H1 (cell line): ENCODE results near the gene ELFN1. TPM values are rescaled to one million over a fixed set of nuclear protein-coding genes. Genes with fewer than 3 reads are reported as not detected.

Experiments
- CTCF ChIA-PET: fragments of 300-600 bp; sonication (Branson Sonifier 250); formaldehyde crosslinking; loops from one replicate; lab custom pipeline; 2021; ENCODE audit not compliant: partially characterized antibody; lab: Charles Lee
- POLR2A ChIA-PET: fragments of 300-600 bp; sonication (Branson Sonifier 250); formaldehyde crosslinking; loops from one replicate; lab custom pipeline; 2021; ENCODE audit warnings: inconsistent platforms; ENCODE audit not compliant: partially characterized antibody; lab: Charles Lee
- DNase-seq, 2 experiments: peaks; one replicate each; pipeline versions ENCODE4 v3.0.0 to v3.0.0-alpha.2; 2010 to 2022; ENCODE audit warnings: low spot score in 2 of 2, low read depth in 1 of 2, mixed read lengths in 1 of 2
- FAIRE-seq: peaks from 2 replicates; lab custom pipeline; 2011; peaks lifted over from hg19 to GRCh38; lab: Jason Lieb, UNC
- H2AFZ ChIP-seq: 2 replicates; pipeline ENCODE4 v1.8.1; 2012; ENCODE audit warnings: low read length, inconsistent platforms
- H2AK5ac ChIP-seq: 2 replicates; pipeline ENCODE4 v1.6.1; 2013; ENCODE audit warnings: low read depth, low read length
- H2BK120ac ChIP-seq: replicated peaks from 2 replicates; pipeline ENCODE3; 2013; ENCODE audit warnings: low read depth, low read length, inconsistent platforms
- H2BK12ac ChIP-seq: 2 replicates; pipeline ENCODE4 v1.6.1; 2013; ENCODE audit warnings: low read depth, low read length
- H2BK15ac ChIP-seq: 2 replicates; pipeline ENCODE4 v1.6.1; 2013; ENCODE audit warnings: low read length
- H2BK20ac ChIP-seq: 2 replicates; pipeline ENCODE4 v1.6.1; 2013; ENCODE audit warnings: low read length
- H2BK5ac ChIP-seq: 2 replicates; pipeline ENCODE4 v1.6.1; 2013; ENCODE audit warnings: low read depth, low read length
- H3K14ac ChIP-seq: 2 replicates; pipeline ENCODE4 v1.6.1; 2013; ENCODE audit warnings: inconsistent platforms; ENCODE audit not compliant: insufficient read length
- H3K18ac ChIP-seq: 2 replicates; pipeline ENCODE4 v1.6.1; 2013; ENCODE audit warnings: low read length; ENCODE audit errors: extremely low read depth
- H3K23ac ChIP-seq: 2 replicates; pipeline ENCODE4 v1.6.1; 2013; ENCODE audit warnings: inconsistent platforms; ENCODE audit not compliant: insufficient read length
- H3K23me2 ChIP-seq: 2 replicates; pipeline ENCODE4 v1.6.1; 2013; ENCODE audit warnings: low read depth, low read length
- H3K27ac ChIP-seq: 2 replicates; pipeline ENCODE4 v1.6.1; 2011; ENCODE audit warnings: low read depth, low read length, inconsistent platforms
- H3K27me3 ChIP-seq, 4 experiments: replicated peaks in 1 of 4; 1 replicate in 1 of 4; 2 replicates in 3 of 4; pipeline versions ENCODE4 v1.6.1 to v1.8.1; 2011 to 2013; ENCODE audit warnings: low read length in 3 of 4, mild to moderate bottlenecking in 3 of 4, inconsistent platforms in 2 of 4, mixed read lengths in 2 of 4, moderate library complexity in 1 of 4; ENCODE audit not compliant: control insufficient read depth in 3 of 4, insufficient read depth in 3 of 4; ENCODE audit errors: extremely low read depth in 1 of 4
- H3K36me3 ChIP-seq, 4 experiments: 2 replicates each; pipeline versions ENCODE4 v1.6.1 to v1.8.1; 2011 to 2013; ENCODE audit warnings: mild to moderate bottlenecking in 4 of 4, low read length in 3 of 4, moderate library complexity in 2 of 4, control low read depth in 1 of 4, inconsistent platforms in 1 of 4; ENCODE audit not compliant: insufficient read depth in 4 of 4, control insufficient read depth in 2 of 4
- H3K4ac ChIP-seq: replicated peaks from 2 replicates; pipeline ENCODE3; 2013; ENCODE audit warnings: low read length, low read depth, mixed read lengths, inconsistent platforms; ENCODE audit not compliant: insufficient read length
- H3K4me1 ChIP-seq, 4 experiments: replicated peaks in 1 of 4; 1 replicate in 1 of 4; 2 replicates in 3 of 4; pipeline versions ENCODE4 v1.6.1 to v1.8.1; 2011 to 2013; ENCODE audit warnings: low read length in 3 of 4, inconsistent platforms in 2 of 4, mixed read lengths in 1 of 4; ENCODE audit not compliant: insufficient read depth in 4 of 4, control insufficient read depth in 3 of 4
- H3K4me2 ChIP-seq, 2 experiments: 2 replicates each; pipeline versions ENCODE4 v1.6.1 to v1.8.1; 2011 to 2013; ENCODE audit warnings: low read depth in 2 of 2, low read length in 2 of 2, control low read depth in 1 of 2, inconsistent platforms in 1 of 2, mild to moderate bottlenecking in 1 of 2; ENCODE audit not compliant: insufficient read depth in 1 of 2
- H3K4me3 ChIP-seq, 4 experiments: fragments of 200-600, 300-600 bp in 1 of 4; sonication (generic), shearing (Covaris generic), sonication (Bioruptor Twin) in 1 of 4; 2 replicates each; pipeline versions ENCODE4 v1.5.1 to v1.8.1; 2011 to 2016; ENCODE audit warnings: low read length in 4 of 4, low read depth in 3 of 4, control low read depth in 2 of 4, inconsistent platforms in 2 of 4, mild to moderate bottlenecking in 2 of 4, mixed read lengths in 1 of 4, moderate library complexity in 1 of 4; ENCODE audit not compliant: insufficient read depth in 2 of 4; ENCODE audit errors: extremely low read depth in 1 of 4
- H3K56ac ChIP-seq: replicated peaks from 2 replicates; pipeline ENCODE3; 2013; ENCODE audit warnings: low read depth, mild to moderate bottlenecking, mixed read lengths, low read length, inconsistent platforms; ENCODE audit not compliant: insufficient read length
- H3K79me1 ChIP-seq: 2 replicates; pipeline ENCODE4 v1.6.1; 2013; ENCODE audit warnings: low read depth, low read length, control low read depth
- H3K79me2 ChIP-seq, 2 experiments: 2 replicates each; pipeline versions ENCODE4 v1.6.1 to v1.8.1; 2012 to 2013; ENCODE audit warnings: low read length in 2 of 2, mild to moderate bottlenecking in 2 of 2, inconsistent platforms in 1 of 2; ENCODE audit not compliant: insufficient read depth in 2 of 2, control insufficient read depth in 1 of 2
- H3K9ac ChIP-seq, 4 experiments: replicated peaks in 1 of 4; 1 replicate in 1 of 4; 2 replicates in 3 of 4; pipeline versions ENCODE4 v1.6.1 to v1.8.1; 2011 to 2013; ENCODE audit warnings: low read depth in 3 of 4, low read length in 3 of 4, control low read depth in 2 of 4, mild to moderate bottlenecking in 2 of 4, moderate library complexity in 2 of 4, inconsistent platforms in 1 of 4; ENCODE audit errors: extremely low read depth in 1 of 4
- H3K9me3 ChIP-seq, 2 experiments: 2 replicates each; pipeline versions ENCODE4 v1.6.1 to v1.8.1; 2012 to 2013; ENCODE audit warnings: mild to moderate bottlenecking in 2 of 2, moderate library complexity in 2 of 2, control low read depth in 1 of 2, inconsistent platforms in 1 of 2, low read depth in 1 of 2, low read length in 1 of 2, mixed read lengths in 1 of 2; ENCODE audit not compliant: insufficient read depth in 2 of 2
- H4K20me1 ChIP-seq, 2 experiments: replicated peaks in 1 of 2; 2 replicates each; pipeline versions ENCODE3 to v1.8.1; 2011 to 2013; ENCODE audit warnings: inconsistent platforms in 2 of 2, low read length in 2 of 2, mild to moderate bottlenecking in 1 of 2; ENCODE audit not compliant: insufficient read depth in 2 of 2, control insufficient read depth in 1 of 2
- H4K5ac ChIP-seq: 2 replicates; pipeline ENCODE4 v1.6.1; 2013; ENCODE audit warnings: low read length, low read depth, mixed read lengths, inconsistent platforms; ENCODE audit not compliant: insufficient read length
- H4K8ac ChIP-seq: 2 replicates; pipeline ENCODE4 v1.8.0; 2013; ENCODE audit warnings: mild to moderate bottlenecking, moderate library complexity, low read length, inconsistent platforms; ENCODE audit not compliant: insufficient read depth; ENCODE audit errors: extremely low read depth
- H4K91ac ChIP-seq: replicated peaks from 2 replicates; pipeline ENCODE3; 2013; ENCODE audit warnings: low read length, mixed read lengths, inconsistent platforms; ENCODE audit not compliant: insufficient read length
- CBX8 ChIP-seq: fragments of 300-800, 300-1000 bp; sonication (generic); IDR thresholded peaks from 2 replicates; pipeline ENCODE4 v1.7.1; 2016; ENCODE audit warnings: low read depth, low read length, borderline replicate concordance
- HDAC6 ChIP-seq: IDR thresholded peaks from one replicate; pipeline ENCODE4 v1.7.1; 2012; ENCODE audit warnings: low read depth, mild to moderate bottlenecking, inconsistent platforms, low read length, moderate library complexity
- KDM1A ChIP-seq: fragments of 200-600, 300-600 bp; sonication (generic); IDR thresholded peaks from 2 replicates; pipeline ENCODE4 v1.7.1; 2016; ENCODE audit warnings: mild to moderate bottlenecking, low read length, borderline replicate concordance
- KDM4A ChIP-seq: IDR thresholded peaks from one replicate; pipeline ENCODE4 v1.7.1; 2012; ENCODE audit warnings: low read depth, mild to moderate bottlenecking, moderate library complexity, low read length, inconsistent platforms; ENCODE audit not compliant: severe bottlenecking
- PHF8 ChIP-seq: fragments of 200-600 bp; sonication (generic); conservative IDR thresholded peaks from 2 replicates; pipeline ENCODE4 v1.7.1; 2012; ENCODE audit warnings: low read depth, mild to moderate bottlenecking, inconsistent platforms, low read length, moderate library complexity
- WGBS, 2 experiments: shearing (Covaris generic) in 1 of 2; methylation state at CpG; one replicate each; pipeline versions ENCODE4 v1.1.6 to v1.1.7; 2013 to 2015; ENCODE audit warnings: low lambda C conversion rate in 2 of 2, mixed read lengths in 2 of 2, inconsistent platforms in 1 of 2, low coverage in 1 of 2, missing lambda C conversion rate in 1 of 2; ENCODE audit not compliant: insufficient replicate concordance in 2 of 2, insufficient coverage in 1 of 2, insufficient read length in 1 of 2; ENCODE audit errors: extremely low coverage in 1 of 2, missing lambda C conversion rate in 1 of 2; 5-methylcytosine and 5-hydroxymethylcytosine counted together
- polyA plus RNA-seq, 7 experiments: library from polyadenylated mRNA; depleted of rRNA in 3 of 7; stranded (reverse) in 5 of 7; unstranded in 2 of 7; fragments of >200 nt in 5 of 7; fragments of 200-250 nt in 2 of 7; gene quantifications; 1 replicate in 5 of 7; 2 replicates in 1 of 7; 4 replicates in 1 of 7; pipeline versions ENCODE4 v1.2.1 to v1.2.3, GENCODE V29; 2011 to 2013; ENCODE audit warnings: missing spikeins in 2 of 7, mixed read lengths in 2 of 7
- total RNA-seq: library from RNA; stranded (reverse); fragmentation: NEBNext Ultra II Directional; extraction: Animal tissue kit (Norgen Biotek cat#: 25700); gene quantifications from 2 replicates; pipeline ENCODE4 v1.2.1, GENCODE V29; 2021
- TF ChIP-seq, protein P1 (sequence below): IDR thresholded peaks from 2 replicates; pipeline ENCODE4 v1.6.1; 2012; ENCODE audit warnings: inconsistent platforms

The ELFN1 gene
- total and polyA plus RNA-seq, 2 of the 8 experiments (the other 6 are each of a cell fraction or from before 2014, with no cell fraction given): 2.0 to 4.5 TPM

DNA sequence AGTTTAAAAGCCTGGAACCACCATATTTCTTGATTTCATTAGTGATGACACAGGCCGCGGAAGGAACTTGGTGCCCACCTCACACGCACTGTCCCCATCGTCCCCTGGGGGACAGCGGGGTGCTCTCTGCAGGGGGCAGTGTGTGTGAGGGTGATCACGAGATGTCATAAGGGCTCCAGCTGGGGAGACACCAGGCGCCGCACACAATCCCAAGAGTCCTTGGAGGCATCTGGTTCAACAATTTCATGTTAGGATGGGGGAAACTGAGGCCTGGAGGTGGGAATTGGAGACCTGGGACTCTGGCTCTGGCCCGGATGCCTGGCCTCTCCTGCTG is 66.4 kb downstream of the ELFN1 start:
- Histone ChIP-seq H2BK12ac (no peak overlapping the region), H2BK120ac (no peak overlapping the region), H2AFZ (no peak overlapping the region), H3K27ac (no peak overlapping the region), H4K8ac (no peak overlapping the region), H3K4me2 (no peak overlapping the region), H3K79me1 (no peaks in the 10 kb centered on the region), H2AK5ac (no peak overlapping the region), H3K23ac (no peak overlapping the region), H2BK5ac (no peak overlapping the region), H3K56ac (no peak overlapping the region), H4K5ac (no peak overlapping the region), H3K18ac (no peak overlapping the region), H3K9ac (no peak overlapping the region), H3K27me3 (no peaks in the 10 kb centered on the region; a peak in 1 of 7 replicates), H3K4me1 (peaks cover 0 to 3% (median 0%) of the 10 kb centered on the region in 4 experiments; a peak in 3 of 7 replicates), H4K20me1 (no peaks in the 10 kb centered on the region), H3K23me2 (no peaks in the 10 kb centered on the region), H3K14ac (no peak overlapping the region), H3K4ac (no peak overlapping the region), H2BK15ac (no peak overlapping the region), H2BK20ac (no peak overlapping the region), H3K79me2 (no peaks in the 10 kb centered on the region), H3K9me3 (no peaks in the 10 kb centered on the region), H4K91ac (no peak overlapping the region), H3K4me3 (no peak overlapping the region), H3K36me3 (no peaks in the 10 kb centered on the region)
- ChIA-PET CTCF (interaction anchor here (0.8 to 1.2 kb wide), 2 partner anchors 8 to 30 kb away, joined by 3 to 4 read pairs; no protein-coding TSS in a partner anchor), POLR2A (no interaction called here)
- DNase-seq (no peak), FAIRE-seq (no peak)
- TF ChIP-seq KDM1A: no peak
- TF ChIP-seq, protein P1, sequence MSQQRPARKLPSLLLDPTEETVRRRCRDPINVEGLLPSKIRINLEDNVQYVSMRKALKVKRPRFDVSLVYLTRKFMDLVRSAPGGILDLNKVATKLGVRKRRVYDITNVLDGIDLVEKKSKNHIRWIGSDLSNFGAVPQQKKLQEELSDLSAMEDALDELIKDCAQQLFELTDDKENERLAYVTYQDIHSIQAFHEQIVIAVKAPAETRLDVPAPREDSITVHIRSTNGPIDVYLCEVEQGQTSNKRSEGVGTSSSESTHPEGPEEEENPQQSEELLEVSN: no peak
- TF ChIP-seq KDM4A: no peak
- no peak for TF ChIP-seq CBX8
- no peak for TF ChIP-seq HDAC6
- TF ChIP-seq PHF8: no peak
- WGBS, 2 experiments: 87% methylated on average over 7 of the region's 9 CpGs; no CpG with 5 or more reads in 1 of the 2 experiments
